H1 (cell line): ENCODE data around the gene HERC3. TPM values are rescaled to one million over a fixed set of nuclear protein-coding genes. Genes with fewer than 3 reads are reported as not detected.

Experiments
- EZH2 ChIP-seq: fragments of 200-600 bp; sonication (generic); IDR thresholded peaks from 2 replicates; pipeline ENCODE4 v1.7.1; 2012; ENCODE audit warnings: low read depth, mild to moderate bottlenecking, moderate library complexity, low read length, inconsistent platforms; ENCODE audit not compliant: severe bottlenecking
- KDM4A ChIP-seq: IDR thresholded peaks from one replicate; pipeline ENCODE4 v1.7.1; 2012; ENCODE audit warnings: low read depth, mild to moderate bottlenecking, moderate library complexity, low read length, inconsistent platforms; ENCODE audit not compliant: severe bottlenecking
- PHF8 ChIP-seq: fragments of 200-600 bp; sonication (generic); conservative IDR thresholded peaks from 2 replicates; pipeline ENCODE4 v1.7.1; 2012; ENCODE audit warnings: low read depth, mild to moderate bottlenecking, inconsistent platforms, low read length, moderate library complexity
- SRF ChIP-seq: IDR thresholded peaks from 2 replicates; pipeline ENCODE4 v1.6.1; 2011; ENCODE audit warnings: mild to moderate bottlenecking, low read depth, low read length, moderate library complexity
- polyA plus RNA-seq, 7 experiments: library from polyadenylated mRNA; depleted of rRNA in 3 of 7; stranded (reverse) in 5 of 7; unstranded in 2 of 7; fragments of >200 nt in 5 of 7; fragments of 200-250 nt in 2 of 7; gene quantifications; 1 replicate in 5 of 7; 2 replicates in 1 of 7; 4 replicates in 1 of 7; pipeline versions ENCODE4 v1.2.1 to v1.2.3, GENCODE V29; 2011 to 2013; ENCODE audit warnings: missing spikeins in 2 of 7, mixed read lengths in 2 of 7
- total RNA-seq: library from RNA; stranded (reverse); fragmentation: NEBNext Ultra II Directional; extraction: Animal tissue kit (Norgen Biotek cat#: 25700); gene quantifications from 2 replicates; pipeline ENCODE4 v1.2.1, GENCODE V29; 2021

Gene HERC3
- total and polyA plus RNA-seq, 2 of the 8 experiments (the other 6 are each of a cell fraction or from before 2014, with no cell fraction given), result 1.4 to 5.7 TPM

GRCh38 chr4:88605736-88606135, 13.5 kb downstream of the HERC3 start (continued):
- no peak for TF ChIP-seq EZH2
- no peak for TF ChIP-seq KDM4A
- no peak for TF ChIP-seq SRF
- no peak for TF ChIP-seq PHF8
- TF ChIP-seq, all 59 proteins: peak for 0
